Subcutaneous abdominal adipose tissue (tissue), 5 donors: ENCODE data around the gene PDIK1L.
A peak's percentile ranks its signal among the peaks of the same experiment; 100 is the strongest.
"Not testable (repeated sequence)": the region's sequence is repeated elsewhere in the genome, so short reads cannot be mapped to it uniquely, and the experiment has no call there.

ENCODE experiments used
- H3K27ac ChIP-seq: one replicate; pipeline ENCODE4 v1.7.0; 2013; ENCODE audit warnings: low read depth, mild to moderate bottlenecking, inconsistent platforms, low read length, moderate library complexity
- H3K27me3 ChIP-seq, 5 donors: one replicate each; pipeline ENCODE4 v1.7.0; 2013; ENCODE audit warnings: low read length in 5 of 5, inconsistent platforms in 1 of 5; ENCODE audit not compliant: control insufficient read depth in 5 of 5, insufficient read depth in 4 of 5
- H3K36me3 ChIP-seq, 5 donors: one replicate each; pipeline ENCODE4 v1.7.0; 2013; ENCODE audit warnings: low read length in 5 of 5; ENCODE audit not compliant: control insufficient read depth in 5 of 5, insufficient read depth in 5 of 5
- H3K4me1 ChIP-seq, 5 donors: one replicate each; pipeline ENCODE4 v1.7.0; 2013; ENCODE audit warnings: low read length in 5 of 5, mild to moderate bottlenecking in 3 of 5, moderate library complexity in 1 of 5; ENCODE audit not compliant: control insufficient read depth in 5 of 5, insufficient read depth in 5 of 5
- H3K4me3 ChIP-seq, 5 donors: one replicate each; pipeline ENCODE4 v1.7.0; 2013; ENCODE audit warnings: low read length in 5 of 5, low read depth in 1 of 5
- H3K9ac ChIP-seq, 5 donors: one replicate each; pipeline ENCODE4 v1.7.0; 2013; ENCODE audit warnings: low read length in 5 of 5, mild to moderate bottlenecking in 4 of 5, moderate library complexity in 3 of 5
- H3K9me3 ChIP-seq, 5 donors: one replicate each; pipeline ENCODE4 v1.7.0; 2013; ENCODE audit warnings: low read length in 5 of 5; ENCODE audit not compliant: control insufficient read depth in 5 of 5
- donor health status: healthy.
- donor health status: healthy.
- donor health status: healthy.
- donor health status: healthy.
- donor health status: healthy.

The PDIK1L gene

DNA sequence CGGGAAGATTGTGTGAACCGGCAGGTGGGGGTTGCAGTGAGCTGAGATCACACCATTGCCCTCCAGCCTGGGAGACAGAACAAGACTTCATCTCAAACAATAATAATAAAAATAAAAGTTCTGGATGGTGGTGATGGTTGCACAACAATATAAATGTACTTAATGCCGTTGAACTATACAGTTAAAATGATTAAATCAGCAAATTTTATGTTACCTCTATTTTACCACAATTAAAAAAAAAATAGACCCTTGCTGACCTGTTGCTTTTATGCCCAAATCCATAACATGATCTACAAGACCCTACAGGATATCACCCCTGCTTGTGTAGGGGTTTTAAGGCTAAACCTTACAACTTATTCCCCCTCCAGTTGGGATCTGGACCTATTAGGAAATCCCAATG lies 11.8 kb upstream of the PDIK1L start:
- no peak overlapping the region for H3K9ac ChIP-seq
- H3K36me3 ChIP-seq = no peaks in the 10 kb centered on the region
- H3K27ac ChIP-seq = no peak overlapping the region
- peaks cover 0 to 5% (median 2%) of the 10 kb centered on the region in 5 donors for H3K4me1 ChIP-seq
- H3K9me3 ChIP-seq = no peaks in the 10 kb centered on the region
- H3K4me3 ChIP-seq = no peak overlapping the region
- peaks cover 0 to 9% (median 6%) of the 10 kb centered on the region in 5 donors for H3K27me3 ChIP-seq

GRCh38 chr1:26100204-26100603 lies 11.4 kb upstream of the PDIK1L start:
- H3K27me3 ChIP-seq, H3K9me3 ChIP-seq: not testable (repeated sequence)

DNA sequence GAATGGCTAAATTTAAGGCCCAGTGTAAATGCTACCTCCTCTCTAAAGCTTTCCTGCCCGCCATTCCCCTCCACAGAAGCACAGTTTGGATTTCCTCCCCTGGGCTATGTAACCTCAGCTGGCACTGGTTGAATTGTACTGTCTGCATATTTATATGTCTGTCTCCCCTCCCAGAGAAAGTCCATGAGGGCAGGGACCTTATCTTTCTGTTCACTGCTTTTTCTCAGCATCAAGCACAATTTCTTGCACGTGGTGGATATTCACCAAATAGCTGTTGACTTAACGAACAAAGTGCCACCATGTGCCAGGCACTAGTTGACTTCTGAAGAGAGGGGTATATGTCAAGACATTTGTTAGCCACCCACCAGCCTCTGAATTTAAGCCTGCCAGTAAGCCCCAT lies 9.5 kb upstream of the PDIK1L start:
- H3K27me3 ChIP-seq = peaks cover 0 to 4% (median 3%) of the 10 kb centered on the region in 5 donors
- H3K27ac ChIP-seq = no peak overlapping the region
- H3K36me3 ChIP-seq = no peaks in the 10 kb centered on the region
- no peaks in the 10 kb centered on the region for H3K4me1 ChIP-seq
- H3K9ac ChIP-seq = no peak overlapping the region
- H3K9me3 ChIP-seq = no peaks in the 10 kb centered on the region
- no peak overlapping the region for H3K4me3 ChIP-seq

More at GRCh38 chr1:26100204-26100603, 11.4 kb upstream of the PDIK1L start:
- not testable (repeated sequence) for H3K36me3 ChIP-seq, H3K27ac ChIP-seq, H3K9ac ChIP-seq, H3K4me3 ChIP-seq, H3K4me1 ChIP-seq

- no peak overlapping the region for H3K27ac ChIP-seq
- H3K4me1 ChIP-seq = no peaks in the 10 kb centered on the region
- H3K27me3 ChIP-seq = peaks cover 0 to 4% (median 3%) of the 10 kb centered on the region in 5 donors
- H3K9me3 ChIP-seq = no peaks in the 10 kb centered on the region
- H3K4me3 ChIP-seq = no peak overlapping the region
- H3K36me3 ChIP-seq = no peaks in the 10 kb centered on the region
- peak overlapping the region in 1 of 5 donors; percentile 2 for H3K9ac ChIP-seq
These were observed 9.1 kb upstream of the PDIK1L start for GRCh38 chr1:26102526-26102925.

GRCh38 chr1:26105226-26105548 lies 6.4 kb upstream of the PDIK1L start:
- not testable (repeated sequence) for H3K9ac ChIP-seq, H3K9me3 ChIP-seq, H3K27me3 ChIP-seq, H3K4me1 ChIP-seq, H3K27ac ChIP-seq, H3K4me3 ChIP-seq, H3K36me3 ChIP-seq

DNA sequence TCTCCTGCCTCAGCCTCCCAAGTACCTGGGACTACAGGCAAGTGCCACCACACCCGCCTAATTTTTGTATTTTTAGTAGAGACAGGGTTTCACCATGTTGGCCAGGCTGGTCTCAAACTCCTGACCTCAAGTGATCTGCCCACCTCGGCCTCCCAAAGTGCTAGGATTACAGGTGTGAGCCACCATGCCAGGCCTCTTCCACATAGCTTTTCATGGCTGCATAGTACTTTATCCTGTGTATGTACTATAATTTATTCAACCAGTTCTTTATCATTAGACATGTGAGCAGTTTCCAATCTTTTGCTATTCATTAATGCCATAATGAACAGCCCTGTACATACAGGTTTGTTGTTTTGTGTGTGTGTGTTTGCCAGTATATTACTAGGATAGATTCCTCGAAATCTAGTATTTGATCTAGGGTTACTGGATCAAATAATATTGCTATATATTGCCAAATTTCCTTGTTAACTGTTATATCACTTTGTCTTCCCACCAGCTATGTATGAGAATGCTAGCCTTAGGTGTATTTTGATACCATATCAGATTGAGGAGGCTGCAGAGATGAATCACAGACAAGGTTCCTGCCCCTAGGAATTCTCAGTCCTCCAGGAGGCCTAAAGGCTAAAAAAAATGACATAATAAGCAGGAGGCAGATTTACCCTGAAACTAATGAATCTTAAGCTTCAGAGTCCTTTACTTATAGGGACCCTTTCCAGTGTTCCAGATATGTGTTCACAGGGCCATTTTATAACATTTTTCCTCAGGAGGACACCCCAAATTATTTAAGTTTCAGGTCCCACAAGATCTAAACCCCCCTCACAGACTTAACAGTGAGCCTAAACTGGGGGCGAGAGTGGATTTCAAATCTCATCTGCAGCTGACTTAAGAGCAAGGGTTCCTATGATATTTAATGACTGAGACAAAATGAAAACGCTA lies 2.1 kb upstream of the PDIK1L start:
- Histone ChIP-seq H3K36me3 (peaks cover 0 to 5% (median 0%) of the 10 kb centered on the region in 5 donors), H3K27me3 (no peaks in the 10 kb centered on the region), H3K9me3 (no peaks in the 10 kb centered on the region), H3K4me3 (no peak overlapping the region), H3K4me1 (peaks cover 3 to 22% (median 19%) of the 10 kb centered on the region in 5 donors), H3K27ac (no peak overlapping the region), H3K9ac (peak overlapping the region in 1 of 5 donors; percentile 78)

- peaks cover 3 to 22% (median 19%) of the 10 kb centered on the region in 5 donors for H3K4me1 ChIP-seq
- H3K36me3 ChIP-seq = peaks cover 5 to 13% (median 7%) of the 10 kb centered on the region in 5 donors
- H3K9ac ChIP-seq = peak overlapping the region; percentile 42 to 89 (median 85)
- H3K27ac ChIP-seq = peak overlapping the region; percentile 54
- H3K27me3 ChIP-seq = no peaks in the 10 kb centered on the region
- H3K4me3 ChIP-seq = peak overlapping the region; percentile 81 to 99 (median 97)
- no peaks in the 10 kb centered on the region for H3K9me3 ChIP-seq
These were observed 694 bp upstream of the PDIK1L start for GRCh38 chr1:26110731-26111529.

DNA sequence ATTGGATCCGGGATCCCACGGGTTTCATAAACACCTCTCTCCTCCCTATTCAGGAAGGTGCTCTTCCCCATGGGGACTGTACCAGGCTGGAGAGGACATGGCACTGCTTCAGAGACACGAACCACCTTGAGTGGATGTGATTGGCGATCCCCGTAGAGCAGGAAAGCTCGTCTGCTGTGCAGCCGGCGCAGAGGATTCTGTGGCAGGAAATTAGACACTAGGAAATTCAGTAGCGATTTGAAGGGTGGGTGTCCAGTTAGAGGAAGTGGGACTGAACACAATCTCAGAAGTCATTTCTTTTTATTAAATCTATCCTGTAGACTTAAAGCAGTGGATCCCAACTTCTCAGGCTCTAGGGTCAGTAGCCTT lies 767 bp downstream of the PDIK1L start:
- Histone ChIP-seq H3K9me3 (no peaks in the 10 kb centered on the region), H3K27ac (peak overlapping the region; percentile 69), H3K9ac (peak overlapping the region; percentile 66 to 90 (median 86)), H3K27me3 (no peaks in the 10 kb centered on the region), H3K4me3 (peak overlapping the region; percentile 91 to 99 (median 97)), H3K4me1 (peaks cover 3 to 22% (median 19%) of the 10 kb centered on the region in 5 donors), H3K36me3 (peaks cover 5 to 14% (median 7%) of the 10 kb centered on the region in 5 donors)

GRCh38 chr1:26114165-26114927 lies 2.7 kb downstream of the PDIK1L start:
- Histone ChIP-seq H3K27ac (no peak overlapping the region), H3K9ac (peak overlapping the region in 1 of 5 donors; percentile 2), H3K27me3 (no peaks in the 10 kb centered on the region), H3K9me3 (no peaks in the 10 kb centered on the region), H3K4me3 (no peak overlapping the region), H3K4me1 (peaks cover 3 to 22% (median 19%) of the 10 kb centered on the region in 5 donors), H3K36me3 (peaks cover 10 to 24% (median 11%) of the 10 kb centered on the region in 5 donors)
